CD4-positive, alpha-beta T cell treated with Interleukin-17A for 4 hours (primary cell): ENCODE results near the gene RECK.
"Not testable (repeated sequence)": the region's sequence is repeated elsewhere in the genome, so short reads cannot be mapped to it uniquely, and the experiment has no call there.

ENCODE experiments used
- DNase-seq: peaks from one replicate; pipeline ENCODE4 v3.0.0-alpha.2; 2020; ENCODE audit warnings: mixed read lengths

RECK gene

DNA sequence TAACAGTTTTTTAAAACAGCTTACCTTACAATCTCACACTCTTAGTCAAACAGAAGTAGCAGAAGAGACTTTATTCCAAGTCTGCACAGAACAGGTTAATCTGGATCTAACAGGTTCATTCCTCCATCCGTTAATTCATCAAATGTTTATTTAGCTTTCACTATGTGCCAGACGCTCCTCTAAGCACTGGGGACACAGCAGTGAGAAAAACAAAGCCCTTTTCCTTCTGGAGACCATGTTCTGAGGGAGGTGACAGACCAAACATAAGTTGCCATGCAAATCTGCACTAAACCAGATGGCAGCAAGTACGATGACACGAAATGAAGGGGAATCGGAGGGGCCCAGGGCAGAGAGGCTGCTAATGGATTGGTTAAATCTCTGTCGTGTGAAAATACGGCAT is 82.8 kb downstream of the RECK start:
- no peak for DNase-seq

DNA sequence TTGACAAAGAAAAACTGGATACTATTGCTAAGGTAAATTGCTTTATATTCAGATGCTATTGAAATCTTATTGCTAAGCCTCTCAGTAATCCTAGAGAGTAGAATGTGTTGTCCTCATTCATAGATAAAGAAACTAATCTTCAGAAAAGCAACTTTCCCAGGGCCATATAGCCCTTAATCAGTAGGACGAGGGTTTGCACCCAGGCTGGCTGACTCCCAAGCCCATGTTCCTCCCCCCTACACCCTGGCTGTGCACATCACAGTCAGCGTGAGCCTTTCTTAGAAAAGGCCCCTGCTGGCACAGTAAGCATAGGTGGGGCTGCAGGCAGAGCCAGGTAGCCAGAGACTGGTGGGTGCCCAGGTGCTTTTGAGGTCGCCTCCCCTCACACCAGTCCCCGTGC is 84.0 kb downstream of the RECK start:
- DNase-seq: no peak

DNA sequence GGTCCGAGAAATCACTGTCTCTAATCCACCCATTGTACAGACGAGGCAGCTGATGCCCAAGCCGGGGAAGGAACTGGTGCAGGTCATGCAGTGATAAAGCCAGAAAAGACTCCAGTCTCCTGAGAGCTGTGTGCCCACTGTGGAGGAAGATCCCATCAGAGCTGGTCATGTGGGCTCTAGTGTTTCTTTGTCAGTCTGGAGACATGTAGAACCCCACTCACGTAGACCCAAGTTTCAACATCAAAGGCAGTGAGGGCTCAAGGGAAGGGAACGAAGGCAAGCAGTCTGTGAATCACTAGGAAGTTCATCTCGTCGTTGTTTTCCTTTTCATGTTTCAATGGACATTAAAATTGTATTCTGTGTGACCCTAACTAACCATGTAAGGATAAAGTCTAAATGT is 85.3 kb downstream of the RECK start:
- no peak for DNase-seq

DNA sequence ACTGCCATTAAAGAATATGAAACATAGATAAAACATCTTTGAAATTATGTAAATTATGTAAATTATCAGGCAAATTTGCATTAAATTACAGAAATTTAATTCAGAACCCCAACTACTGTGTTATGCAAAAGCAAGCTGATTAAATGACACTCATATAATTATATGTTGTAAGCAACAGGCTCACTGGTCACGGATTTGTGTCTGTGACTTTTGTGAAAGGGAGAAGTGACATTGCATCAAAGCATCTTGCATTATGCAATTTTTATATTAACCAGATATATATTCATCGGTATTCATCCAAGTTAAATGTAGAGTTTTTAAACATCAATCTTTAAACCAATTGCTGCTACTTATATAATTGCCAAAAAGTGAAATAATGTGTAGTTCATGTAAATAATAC is 86.8 kb downstream of the RECK start:
- no peak for DNase-seq

DNA sequence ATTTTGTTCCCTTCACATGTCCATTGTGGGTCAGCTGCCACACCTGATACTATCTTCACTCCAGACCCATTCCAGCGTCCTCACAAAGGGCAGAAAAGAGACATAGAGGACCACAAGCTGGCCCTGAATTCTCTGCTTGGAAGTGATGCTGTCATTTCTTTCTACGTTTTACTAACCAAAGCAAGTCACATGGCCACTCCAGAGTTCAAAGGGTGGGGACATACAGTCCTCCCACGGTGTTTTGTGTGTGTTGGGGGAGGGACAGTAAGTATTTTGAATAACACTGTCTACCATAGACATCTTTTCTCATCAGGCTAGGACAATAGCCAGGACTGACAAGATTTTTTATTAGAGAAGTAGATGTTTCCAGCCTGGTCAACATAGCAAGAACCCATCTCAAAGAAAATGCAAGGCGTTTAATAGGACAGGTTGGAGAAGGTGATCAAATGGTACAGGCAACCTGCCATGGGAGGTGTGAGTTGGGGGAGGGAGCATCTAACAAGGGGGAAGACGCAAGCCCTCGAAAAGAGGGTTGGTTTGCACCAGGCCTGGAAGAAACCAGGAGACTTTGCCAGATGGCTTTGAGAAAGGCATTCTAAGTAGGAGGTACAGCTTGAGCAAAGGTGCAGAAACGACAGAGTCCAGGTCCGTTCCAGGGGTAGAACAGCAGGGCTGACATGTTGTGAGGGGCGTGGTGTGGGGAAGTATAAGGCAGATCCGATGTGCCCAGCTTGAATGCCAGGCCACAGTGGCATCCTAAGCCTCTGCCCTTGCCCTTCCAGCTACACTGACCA is 88.5 kb downstream of the RECK start:
- no peak for DNase-seq

DNA sequence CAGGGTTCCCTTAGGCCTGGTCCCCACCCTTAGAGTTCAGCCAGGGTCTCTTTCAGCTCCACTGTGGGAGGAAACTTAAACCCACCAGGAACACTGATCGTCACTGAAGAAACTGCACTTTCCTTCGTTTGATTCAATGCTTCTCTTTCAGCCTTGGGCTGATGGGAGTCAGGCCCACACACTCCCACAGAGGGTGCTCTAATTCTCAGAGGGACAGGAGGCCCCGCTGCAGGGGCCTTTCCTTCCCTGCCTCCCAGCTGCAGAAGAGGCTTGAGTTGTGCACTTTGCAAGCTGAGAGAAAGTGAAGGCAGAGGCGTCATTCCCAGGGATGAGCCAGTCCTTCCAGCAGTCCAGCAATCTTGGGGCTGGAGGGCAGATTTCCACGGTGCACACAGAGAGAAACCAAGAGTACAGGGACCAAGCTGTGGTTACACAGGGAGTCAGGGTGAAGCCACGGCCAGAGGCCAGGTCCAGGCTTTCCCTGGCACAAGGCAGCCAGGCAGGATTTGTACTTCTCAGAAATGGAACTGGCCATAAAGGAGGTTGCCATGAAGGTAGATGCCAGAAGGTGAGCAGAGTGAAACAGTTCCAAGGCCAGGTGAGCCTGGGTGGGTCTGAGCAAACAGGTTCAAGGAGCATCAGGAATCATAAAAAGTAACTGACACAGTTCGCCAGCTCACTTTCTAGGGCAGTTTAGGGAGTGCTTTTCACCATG is 89.5 kb downstream of the RECK start:
- DNase-seq: no peak

DNA sequence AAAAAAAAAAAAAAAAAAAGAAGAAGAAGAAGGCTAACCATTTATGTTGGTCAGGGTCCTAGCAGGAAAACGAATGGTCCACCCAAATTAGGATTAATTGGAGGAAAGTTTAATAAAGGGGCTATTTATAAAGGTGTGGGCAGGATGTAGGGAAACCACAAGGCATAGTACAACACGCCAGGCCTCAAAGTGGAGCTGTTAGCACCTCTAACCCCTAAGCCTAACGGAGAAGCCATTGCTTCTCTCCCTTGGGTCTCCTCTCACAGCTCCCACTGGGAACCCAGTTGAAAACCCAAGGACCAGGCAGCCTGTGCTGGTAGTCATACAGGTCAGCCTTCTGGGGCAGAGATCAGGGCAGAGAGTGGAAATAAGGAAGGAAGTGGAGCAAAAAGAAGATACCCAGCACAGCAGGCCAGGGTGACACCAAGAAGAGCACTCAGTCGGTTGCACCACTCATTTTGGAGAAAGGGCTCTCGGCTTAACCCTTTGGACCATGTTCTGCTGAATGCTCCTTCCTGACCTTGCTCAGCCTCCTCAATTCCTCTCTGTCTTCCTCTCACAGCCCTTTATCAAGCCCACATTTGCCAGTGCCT is 91.0 kb downstream of the RECK start:
- no peak for DNase-seq

DNA sequence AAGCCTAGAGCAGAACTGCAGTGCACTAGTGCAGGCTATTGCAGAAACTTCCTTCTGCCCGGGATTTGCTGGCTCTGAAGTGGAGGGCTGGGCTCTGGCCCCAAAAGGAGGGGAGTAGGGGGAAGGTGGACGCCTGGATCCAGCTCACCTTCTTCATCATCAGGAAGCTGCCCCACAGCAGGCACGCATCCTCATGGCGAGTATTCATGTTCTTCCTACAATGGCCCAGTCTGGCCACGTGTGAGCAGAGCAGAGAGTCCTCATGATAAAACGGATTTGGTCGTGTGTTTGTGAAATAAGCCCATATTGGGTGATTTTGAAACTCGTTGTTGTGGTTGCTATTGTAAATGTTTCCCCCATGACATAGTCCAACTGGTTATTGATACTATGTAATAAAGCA is 91.6 kb downstream of the RECK start:
- DNase-seq: no peak

DNA sequence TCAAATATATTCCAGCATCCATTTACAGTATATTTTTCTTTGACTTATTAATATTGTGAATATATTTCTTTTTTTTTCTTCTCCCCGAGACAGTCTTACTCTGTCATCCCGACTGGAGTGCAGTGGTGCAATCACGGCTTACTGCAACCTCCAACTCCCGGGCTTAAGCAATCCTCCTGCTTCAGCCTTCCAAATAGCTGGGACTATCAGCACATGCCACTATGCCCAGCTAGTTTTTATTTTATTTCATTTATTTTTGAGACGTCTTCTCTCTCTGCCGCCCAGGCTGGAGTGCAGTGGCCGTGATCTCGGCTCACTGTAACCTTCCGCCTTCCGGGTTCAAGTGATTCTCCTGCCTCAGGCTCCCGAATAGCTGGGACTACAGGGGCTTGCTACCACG is 92.4 kb downstream of the RECK start:
- DNase-seq: no peak

DNA sequence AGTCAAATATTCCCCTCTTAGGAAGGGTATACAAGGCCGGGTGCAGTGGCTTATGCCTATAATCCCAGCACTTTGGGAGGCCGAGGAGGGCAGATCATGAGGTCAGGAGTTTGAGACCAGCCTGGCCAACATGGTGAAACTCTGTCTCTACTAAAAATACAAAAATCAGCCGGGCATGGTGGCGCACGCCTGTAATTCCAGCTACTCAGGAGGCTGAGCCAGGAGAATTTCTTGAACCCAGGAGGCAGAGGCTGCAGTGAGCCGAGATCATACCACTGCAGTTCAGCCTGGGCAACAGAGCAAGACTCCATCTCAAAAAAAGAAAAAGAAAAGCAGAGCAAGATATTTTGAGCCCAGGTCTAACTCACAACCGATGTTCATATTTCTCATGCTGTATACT is 95.0 kb downstream of the RECK start:
- DNase-seq: not testable (repeated sequence)

DNA sequence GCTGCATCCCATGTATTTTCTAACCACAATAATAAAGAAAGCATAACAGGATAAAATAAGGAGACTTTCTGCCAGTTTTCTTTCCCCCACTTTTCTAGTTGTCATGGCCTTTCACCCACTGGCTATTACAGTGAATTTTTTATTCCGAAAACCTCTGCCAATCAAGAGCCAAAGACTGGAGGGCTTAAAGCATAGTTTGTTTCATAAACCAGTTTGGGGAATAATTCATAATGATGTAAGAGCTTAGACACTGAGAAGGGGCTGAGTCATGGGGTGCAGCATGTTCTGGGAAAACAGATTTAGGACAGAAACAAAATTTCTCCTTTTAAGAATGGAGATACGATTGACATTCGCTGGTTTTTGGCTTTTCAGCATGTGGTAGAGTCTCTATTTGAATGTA is 95.4 kb downstream of the RECK start:
- no peak for DNase-seq

DNA sequence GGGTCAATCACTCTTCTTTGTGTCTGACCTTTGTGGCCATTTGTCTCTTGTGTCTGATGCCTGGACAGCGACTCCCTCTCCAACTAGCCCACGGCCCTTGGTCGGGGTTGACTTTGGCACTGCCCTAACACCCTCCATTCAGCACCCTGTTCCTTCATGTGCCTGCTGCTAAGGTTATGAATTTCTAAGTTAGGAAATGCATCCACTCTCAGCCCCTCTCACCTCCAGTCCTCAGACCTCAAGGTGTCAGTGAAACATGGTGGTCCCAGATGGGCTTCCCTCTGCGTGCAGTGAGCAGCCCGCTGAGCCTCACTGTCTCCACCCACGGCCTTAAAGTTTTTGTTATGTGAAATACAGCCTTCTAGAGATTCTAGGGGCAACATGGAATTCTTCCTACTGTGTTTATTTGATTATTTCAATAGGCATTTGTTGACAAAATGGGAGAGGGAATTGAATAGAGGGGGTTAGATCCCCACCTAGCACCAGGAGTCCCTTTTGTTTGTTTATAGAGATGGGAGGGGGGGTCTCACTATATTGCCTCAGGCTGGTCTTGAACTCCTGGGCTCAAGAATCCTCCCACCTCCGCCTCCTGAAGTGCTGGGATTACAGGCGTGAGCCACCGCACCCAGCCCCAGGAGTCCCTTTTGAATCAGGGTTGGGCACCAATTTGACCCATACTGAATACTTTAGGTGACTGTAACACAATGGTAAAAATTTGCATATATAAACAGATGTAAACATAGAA is 98.2 kb downstream of the RECK start:
- DNase-seq: no peak

DNA sequence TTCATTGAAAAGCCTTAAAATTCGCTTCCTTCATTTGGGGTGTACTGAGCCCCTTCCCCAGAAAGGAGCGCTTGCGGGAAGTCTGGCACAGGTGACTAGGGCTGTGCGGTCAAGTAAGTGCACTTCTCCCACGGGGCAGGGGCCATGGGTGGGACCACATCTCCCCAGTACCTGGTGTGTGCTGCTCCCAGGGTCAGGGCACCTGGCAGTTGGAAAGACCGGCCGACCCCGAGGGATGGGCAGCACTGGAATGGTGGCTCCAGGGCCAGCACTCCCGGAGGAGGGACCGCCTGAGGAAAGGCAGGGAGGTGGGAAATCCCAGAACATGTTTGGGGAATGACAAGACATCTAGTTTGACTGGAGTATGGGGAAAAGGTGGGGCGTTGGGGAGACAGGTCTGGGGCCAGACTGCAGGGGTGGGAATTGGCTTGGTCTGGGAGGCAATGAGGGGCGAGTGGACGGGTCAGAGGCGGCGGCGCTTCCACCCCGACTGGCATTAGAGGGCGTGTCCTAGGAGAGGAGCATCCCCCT is 99.1 kb downstream of the RECK start:
- DNase-seq: no peak

DNA sequence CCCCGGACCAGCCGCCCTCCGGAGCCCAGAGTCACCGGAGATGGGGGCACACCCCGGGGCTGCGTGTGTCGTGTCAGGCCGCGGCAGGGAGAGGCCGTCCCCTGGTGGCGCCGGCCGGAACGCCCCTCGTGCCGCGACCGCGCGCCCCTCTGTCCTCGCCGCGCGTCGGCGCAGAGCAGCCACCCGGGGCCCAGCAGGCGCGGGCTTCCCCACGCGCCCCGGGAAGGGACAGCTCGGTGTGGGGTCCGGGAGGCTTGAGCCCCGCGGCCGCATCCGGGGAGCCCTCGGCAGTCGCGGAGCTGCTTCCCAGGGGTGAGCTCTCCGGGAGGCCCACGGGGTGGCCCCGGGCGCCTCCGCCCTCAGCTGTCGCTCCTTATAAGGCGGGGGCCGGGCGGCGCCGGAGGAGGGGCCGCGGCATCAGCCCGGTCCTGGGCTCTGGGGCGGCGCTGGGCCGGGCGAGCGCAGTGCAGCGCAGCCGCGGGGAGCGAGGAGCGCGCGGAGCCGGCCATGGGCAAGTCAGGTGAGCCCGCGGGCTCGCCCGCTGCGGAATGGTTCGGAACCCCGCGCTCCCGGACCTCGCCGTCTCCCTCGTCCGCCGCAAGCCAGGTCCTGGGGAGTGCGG is 99.7 kb downstream of the RECK start, which contains the start of gene GLIPR2:
Gene GLIPR2 (plus strand): TSS at position 462 of the 622 bp plus-strand sequence. CDS start 46 bp downstream, at position 508.
- peak; percentile 85 for DNase-seq

DNA sequence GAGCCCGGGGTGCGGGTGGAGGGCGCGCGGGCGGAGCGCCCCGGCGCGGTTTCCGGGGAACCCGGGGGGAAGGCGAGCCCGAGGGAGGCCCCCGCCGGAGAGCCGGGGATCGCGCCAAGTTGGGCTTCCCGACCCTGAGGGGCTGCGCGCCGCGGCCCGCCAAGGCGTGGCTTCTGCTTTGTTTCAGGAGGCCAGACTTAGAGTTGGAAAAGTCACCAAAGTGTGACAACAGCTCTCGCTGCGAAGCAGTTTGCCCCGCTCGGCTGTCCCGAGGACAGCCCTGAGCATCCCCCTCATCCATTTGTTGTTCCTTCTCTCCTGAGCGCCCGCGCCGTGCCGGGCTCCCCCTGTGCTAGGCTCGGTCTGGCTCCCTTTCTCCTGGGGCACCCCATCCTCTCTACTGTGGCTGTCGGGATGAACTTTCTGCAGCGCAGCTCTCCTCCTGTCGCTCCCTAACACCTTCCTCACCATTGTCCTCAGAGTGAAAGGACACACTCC is 100.2 kb downstream of the RECK start:
- no peak for DNase-seq

DNA sequence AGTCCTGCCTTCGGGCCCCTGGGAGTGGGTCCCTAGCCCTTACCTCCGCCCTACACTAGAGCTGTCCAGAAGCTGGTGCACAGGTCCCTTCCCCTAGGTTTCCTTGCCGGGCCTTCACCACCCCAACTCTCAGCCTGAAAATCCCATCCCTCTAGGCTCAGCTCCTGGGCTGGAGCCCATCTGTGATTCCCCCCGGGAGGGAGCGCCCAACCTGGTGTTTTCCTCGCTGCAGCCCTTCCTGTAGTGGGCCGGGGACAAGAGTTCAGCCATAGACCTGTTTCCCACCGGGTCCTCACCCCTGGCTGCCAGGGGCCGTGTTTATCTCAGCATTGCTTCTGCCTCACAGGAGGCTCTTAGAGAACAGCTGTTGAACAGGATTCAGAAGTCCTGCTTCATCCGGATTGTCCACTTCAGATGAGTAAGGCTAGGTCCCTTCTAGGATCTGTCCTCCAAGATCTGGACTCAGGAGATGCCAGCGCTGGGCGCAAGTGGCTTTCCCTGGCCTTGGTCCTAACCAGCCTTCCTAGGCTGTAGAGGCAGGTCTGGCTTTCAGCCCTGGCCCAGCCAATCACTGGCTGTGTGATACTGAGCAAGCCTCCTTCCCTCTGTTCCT is 100.8 kb downstream of the RECK start:
- DNase-seq: no peak

DNA sequence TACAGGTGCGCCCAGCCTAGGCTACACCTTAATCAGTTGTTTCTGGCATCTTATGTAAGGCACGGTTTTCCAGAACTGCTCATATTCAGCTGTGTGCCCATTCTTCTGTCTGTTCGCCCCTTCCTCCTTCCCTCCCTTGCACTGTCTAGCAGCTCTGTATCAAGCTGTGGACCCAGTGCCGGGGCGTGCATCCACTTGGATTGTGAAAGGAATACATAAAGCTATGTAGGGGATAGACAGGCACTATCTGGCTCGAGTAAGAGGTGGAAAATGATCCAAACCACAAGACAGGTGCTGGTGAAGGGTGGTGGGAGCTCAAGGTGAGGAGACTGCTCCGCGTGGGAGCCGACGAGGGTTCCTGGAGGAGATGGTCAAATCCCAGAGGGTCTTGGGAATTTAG is 101.8 kb downstream of the RECK start:
- DNase-seq: no peak

DNA sequence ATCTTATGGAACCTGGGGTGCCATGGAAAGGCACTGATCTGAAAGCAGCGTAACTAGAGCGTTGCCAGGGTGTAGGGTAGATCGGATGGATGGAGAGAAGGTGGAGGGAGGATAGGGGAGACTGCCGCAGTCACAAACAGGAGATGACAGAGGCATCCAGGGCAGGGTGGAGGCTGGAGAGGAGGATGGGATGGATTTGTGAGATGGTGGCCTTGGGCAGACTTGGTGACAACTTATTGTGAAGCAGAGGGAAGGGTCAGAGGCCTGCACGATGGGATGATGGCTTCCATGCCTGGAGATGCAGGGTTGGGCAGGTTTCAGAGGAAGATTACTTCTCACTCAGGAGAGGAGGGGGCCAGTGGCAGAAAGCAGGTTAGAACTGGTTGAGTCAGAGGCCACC is 102.2 kb downstream of the RECK start:
- no peak for DNase-seq

DNA sequence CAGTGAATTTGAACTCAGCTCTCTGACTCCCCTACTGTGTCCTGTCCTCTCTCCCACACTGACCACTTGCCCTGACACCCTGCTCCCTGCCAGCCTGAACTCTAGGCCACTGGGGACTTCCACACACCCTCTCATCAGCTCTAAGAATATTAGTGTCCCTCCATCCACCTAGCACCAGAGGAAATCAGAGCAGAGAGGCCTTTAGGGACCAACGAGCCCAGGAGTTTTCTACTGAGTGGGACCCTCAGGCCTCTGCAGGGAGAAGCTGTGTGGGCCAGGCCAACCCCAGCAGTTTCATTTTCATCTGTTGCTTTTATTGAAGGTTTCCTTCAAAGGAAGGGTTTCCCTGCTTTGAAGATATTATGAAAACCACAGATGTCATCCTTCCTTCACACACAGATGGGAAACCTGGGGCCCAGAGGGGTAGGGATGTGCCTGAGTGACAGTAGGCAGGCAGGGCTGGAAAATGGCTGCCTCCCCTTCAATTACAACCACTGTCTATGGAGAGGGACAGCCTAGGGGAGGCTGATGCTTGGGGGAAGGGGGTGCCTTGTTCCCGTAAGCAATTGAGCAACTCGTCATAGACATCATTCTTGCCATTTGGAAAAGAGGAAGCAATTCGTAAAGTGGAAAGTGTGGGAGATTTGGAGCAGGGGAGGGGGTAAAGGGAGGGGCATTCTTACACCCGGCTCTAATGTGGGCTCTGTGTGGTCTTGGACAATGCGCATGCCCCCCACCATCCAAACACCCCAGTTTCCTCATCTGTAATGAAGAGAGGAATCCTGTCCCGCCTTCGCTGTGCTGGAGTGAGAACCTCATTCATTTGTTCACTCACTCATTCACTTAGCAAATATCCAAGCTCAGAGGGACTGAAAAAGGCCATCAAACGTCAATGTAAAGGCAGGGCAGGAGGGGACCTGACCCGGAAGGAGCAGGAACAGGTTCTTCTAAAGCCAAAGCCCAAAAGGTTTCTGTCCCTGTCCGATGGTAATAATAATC is 103.7 kb downstream of the RECK start:
- DNase-seq: peak; percentile 54

DNA sequence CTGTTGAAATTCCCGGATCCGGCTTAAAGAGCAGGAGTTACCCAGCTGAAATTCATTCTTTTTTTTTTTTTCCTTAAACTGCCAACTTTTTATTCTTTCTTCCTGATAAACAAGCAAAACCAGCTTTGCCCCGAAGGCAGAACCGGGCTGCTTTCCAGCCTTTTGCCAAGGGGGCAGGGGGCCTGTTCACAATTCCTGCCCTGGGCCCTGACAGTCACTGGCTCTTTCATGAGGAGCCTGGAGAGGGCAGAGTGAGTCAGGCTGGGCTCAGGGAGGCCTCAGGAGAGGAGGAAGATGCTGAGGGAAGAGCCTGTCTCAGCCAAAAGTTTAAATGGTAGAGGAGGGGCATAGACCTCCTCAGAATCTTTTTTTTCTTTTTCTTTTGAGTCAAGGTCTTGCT is 104.6 kb downstream of the RECK start:
- DNase-seq: no peak

DNA sequence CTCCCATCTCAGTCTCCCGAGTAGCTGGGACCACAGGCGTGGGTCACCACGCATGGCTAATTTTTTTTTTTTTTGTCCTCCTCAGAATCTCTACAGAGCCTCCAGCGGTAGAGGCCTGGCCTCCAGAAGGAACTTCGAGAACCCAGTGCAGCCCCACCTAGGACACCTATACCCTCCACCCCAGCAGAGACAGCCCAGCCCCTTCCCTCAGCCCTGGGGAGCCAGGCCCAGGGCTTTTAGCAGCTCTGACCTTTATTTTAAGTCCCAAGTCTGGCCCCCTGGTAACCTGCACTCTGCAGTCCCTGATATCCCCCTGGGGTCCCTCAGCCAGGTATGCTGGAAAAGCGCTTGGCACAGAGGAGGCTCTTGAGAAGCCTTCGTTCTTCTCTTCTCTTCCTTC is 105.0 kb downstream of the RECK start:
- DNase-seq: no peak
